OCI-LY3 (cell line): ENCODE data around the gene GPALPP1.

ENCODE experiments used
- CTCF ChIP-seq: fragments of 200-600, 300-600 bp; sonication (generic); IDR thresholded peaks from 2 replicates; pipeline ENCODE4 v1.5.1; 2014; ENCODE audit warnings: antibody characterized with exemption, low read length, low read depth
- EZH2phosphoT487 ChIP-seq: fragments of 200-600 bp; shearing (Covaris generic); IDR thresholded peaks from 2 replicates; pipeline ENCODE4 v1.6.1; 2018; ENCODE audit warnings: antibody characterized with exemption, mixed run types, low read depth

GRCh38 chr13:44976949-44977583 lies 12.3 kb upstream of the GPALPP1 start:
- TF ChIP-seq CTCF, result no peak
- TF ChIP-seq EZH2phosphoT487, result no peak
